ENCODE results near the gene GANC. TPM values are rescaled to one million over a fixed set of nuclear protein-coding genes. Genes with fewer than 3 reads are reported as not detected.
A peak's percentile ranks its signal among the peaks of the same experiment; 100 is the strongest.

The GANC gene
- total and polyA plus RNA-seq, 9 of the 15 experiments (the other 6 are each of a cell fraction or from before 2014, with no cell fraction given): 10.9 to 19.0 (median 14.5) TPM

DNA sequence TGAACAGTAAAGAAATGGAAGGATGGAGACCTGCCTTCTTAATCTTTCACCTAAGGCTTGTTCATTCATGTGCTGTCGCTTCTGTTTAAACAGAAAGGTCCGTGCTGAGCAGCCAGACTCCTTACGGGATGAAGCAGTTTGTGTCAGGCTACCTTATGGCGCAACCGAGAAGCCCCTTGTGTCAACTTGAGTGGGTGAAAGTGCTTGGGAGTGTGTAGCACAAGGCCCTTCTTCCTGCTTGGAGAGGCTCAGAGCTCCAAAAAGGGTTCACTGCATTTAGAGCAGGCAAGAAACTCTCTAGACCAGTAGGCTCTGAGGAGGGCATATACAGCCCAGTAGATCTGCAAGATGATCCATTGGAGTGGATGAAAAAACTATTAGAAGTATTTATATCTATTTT is 102.3 kb downstream of the GANC start:
- no peak for FAIRE-seq
- POLR2A ChIA-PET: interaction anchor here (1.7 kb wide), 1 partner anchor 10 kb away, joined by 5 read pairs; no protein-coding TSS in a partner anchor

GRCh38 chr15:42375941-42376340 is 102.9 kb downstream of the GANC start:
- WGBS (ENCODE audit: insufficient coverage, low coverage, missing lambda C conversion rate): 6% methylated on average over 4 of the region's 4 CpGs
- ChIA-PET CTCF (ENCODE audit: low intra/inter-chr PET ratio) (no interaction called here), POLR2A (interaction anchor here (1.1 to 1.7 kb wide), 2 partner anchors 9 to 12 kb away, joined by 3 to 5 read pairs; no protein-coding TSS in a partner anchor)
- no peaks in the 10 kb centered on the region for H3K79me2 ChIP-seq (ENCODE audit: control insufficient read depth, insufficient read depth, low read length)
- no peaks in the 10 kb centered on the region for H3K9me3 ChIP-seq (replicated peaks; ENCODE audit: control insufficient read depth, insufficient read depth, low read depth, low read length)
- no peak overlapping the region for H2AFZ ChIP-seq (ENCODE audit: low read depth, low read length)
- H3K4me2 ChIP-seq (ENCODE audit: insufficient read depth, low read length): no peak overlapping the region
- no peaks in the 10 kb centered on the region for H4K20me1 ChIP-seq (replicated peaks; ENCODE audit: control insufficient read depth, insufficient read depth, low read length)
- FAIRE-seq: no peak
- no peaks in the 10 kb centered on the region for H3K9me1 ChIP-seq (ENCODE audit: control insufficient read depth, insufficient read depth, low read length)
- H3K27ac ChIP-seq (ENCODE audit: extremely low read depth, low read depth, low read length): no peak overlapping the region
- BruUV-seq (replicated peaks): no TSS peak
- no peak for ATAC-seq
- H3K4me3 ChIP-seq: no peak overlapping the region
- no peaks in the 10 kb centered on the region for H3K27me3 ChIP-seq (ENCODE audit: control insufficient read depth in 2 of 2, insufficient read depth in 2 of 2, low read length in 2 of 2)
- no peaks in the 10 kb centered on the region for H3K36me3 ChIP-seq (ENCODE audit: control insufficient read depth, insufficient read depth, low read length)
- DNase-seq (ENCODE audit: extremely low read depth in 1 of 4, low spot score in 3 of 4): no peak
- H3K9ac ChIP-seq (ENCODE audit: insufficient read depth in 1 of 2, low read depth in 2 of 2, low read length in 2 of 2): no peak overlapping the region
- intact Hi-C loops (cut with micrococcal nuclease) (no loop called here), in situ Hi-C loops (cut with MboI) (no loop called here)
- no peaks in the 10 kb centered on the region for H3K4me1 ChIP-seq (replicated peaks in 1 of 2; ENCODE audit: control insufficient read depth in 2 of 2, insufficient read depth in 2 of 2, low read length in 2 of 2)
- no peak for TF ChIP-seq HMG20A (CRISPR knock-in tag; conservative IDR thresholded peaks at IDR 0.05)
- TF ChIP-seq ATF1 (CRISPR knock-in tag; IDR thresholded peaks at IDR 0.05): no peak
- TF ChIP-seq ATF1 (tag; IDR thresholded peaks at IDR 0.05): no peak
- no peak for TF ChIP-seq BDP1 (IDR thresholded peaks at IDR 0.05; ENCODE audit: insufficient read depth, insufficient read length)
- peak; percentile 59 for TF ChIP-seq NFE2 (IDR thresholded peaks at IDR 0.05; ENCODE audit: low read depth)
- peak; percentile 18; the same call in 1 of the 2 replicates for TF ChIP-seq SOX6 (IDR thresholded peaks at IDR 0.05)
- TF ChIP-seq, protein P1, sequence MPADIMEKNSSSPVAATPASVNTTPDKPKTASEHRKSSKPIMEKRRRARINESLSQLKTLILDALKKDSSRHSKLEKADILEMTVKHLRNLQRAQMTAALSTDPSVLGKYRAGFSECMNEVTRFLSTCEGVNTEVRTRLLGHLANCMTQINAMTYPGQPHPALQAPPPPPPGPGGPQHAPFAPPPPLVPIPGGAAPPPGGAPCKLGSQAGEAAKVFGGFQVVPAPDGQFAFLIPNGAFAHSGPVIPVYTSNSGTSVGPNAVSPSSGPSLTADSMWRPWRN (IDR thresholded peaks at IDR 0.05; ENCODE audit: low read depth): peak; percentile 55; the same call in 1 of the 2 replicates
- no peak for TF ChIP-seq PHB (CRISPR knock-in tag; IDR thresholded peaks at IDR 0.05)
- peak; percentile 84 for TF ChIP-seq ZNF766 (CRISPR knock-in tag; conservative IDR thresholded peaks at IDR 0.05)
- no peak for TF ChIP-seq BRD4 (IDR thresholded peaks at IDR 0.05)
- no peak for TF ChIP-seq ELF4 (CRISPR knock-in tag; IDR thresholded peaks at IDR 0.05)
- TF ChIP-seq FOXJ2 (tag; IDR thresholded peaks at IDR 0.05): no peak
- TF ChIP-seq ESRRA (IDR thresholded peaks at IDR 0.05; ENCODE audit: borderline replicate concordance, low read depth): peak; percentile 65; the same call in 1 of the 2 replicates
- no peak for TF ChIP-seq ZNF436 (CRISPR knock-in tag; IDR thresholded peaks at IDR 0.05)
- TF ChIP-seq ZNF507 (tag; conservative IDR thresholded peaks at IDR 0.05): no peak
- TF ChIP-seq MEIS2 (IDR thresholded peaks at IDR 0.05; ENCODE audit: partially characterized antibody): peak; percentile 20

More for the DNA sequence above, 102.3 kb downstream of the GANC start:
- Histone ChIP-seq H3K9ac (ENCODE audit: insufficient read depth in 1 of 2, low read depth in 2 of 2, low read length in 2 of 2) (no peak overlapping the region), H3K36me3 (ENCODE audit: control insufficient read depth, insufficient read depth, low read length) (no peaks in the 10 kb centered on the region), H3K9me1 (ENCODE audit: control insufficient read depth, insufficient read depth, low read length) (no peaks in the 10 kb centered on the region), H4K20me1 (replicated peaks; ENCODE audit: control insufficient read depth, insufficient read depth, low read length) (no peaks in the 10 kb centered on the region), H3K9me3 (replicated peaks; ENCODE audit: control insufficient read depth, insufficient read depth, low read depth, low read length) (no peaks in the 10 kb centered on the region), H2AFZ (ENCODE audit: low read depth, low read length) (no peak overlapping the region), H3K27me3 (ENCODE audit: control insufficient read depth in 2 of 2, insufficient read depth in 2 of 2, low read length in 2 of 2) (no peaks in the 10 kb centered on the region), H3K27ac (ENCODE audit: extremely low read depth, low read depth, low read length) (no peak overlapping the region), H3K79me2 (ENCODE audit: control insufficient read depth, insufficient read depth, low read length) (no peaks in the 10 kb centered on the region), H3K4me3 (no peak overlapping the region), H3K4me2 (ENCODE audit: insufficient read depth, low read length) (no peak overlapping the region), H3K4me1 (replicated peaks in 1 of 2; ENCODE audit: control insufficient read depth in 2 of 2, insufficient read depth in 2 of 2, low read length in 2 of 2) (no peaks in the 10 kb centered on the region)
- 57% methylated on average over 5 of the region's 5 CpGs for WGBS (ENCODE audit: insufficient coverage, low coverage, missing lambda C conversion rate)
- CTCF ChIA-PET (ENCODE audit: low intra/inter-chr PET ratio): no interaction called here
- intact Hi-C loops (cut with micrococcal nuclease): no loop called here
- BruUV-seq (replicated peaks): no TSS peak
- DNase-seq (ENCODE audit: extremely low read depth in 1 of 4, low spot score in 3 of 4) (no peak), ATAC-seq (no peak)
- TF ChIP-seq IRF9 (tag; IDR thresholded peaks at IDR 0.05): no peak
- in situ Hi-C loops (cut with MboI): no loop called here
